Activated CD8-positive, alpha-beta memory T cell treated with anti-CD3 and anti-CD28 coated beads, Interleukin-2, amount 50 U/mL, for 1 hour (primary cell): ENCODE results near the gene ATG7.

ENCODE experiments used
- DNase-seq: peaks from one replicate; pipeline ENCODE4 v3.0.0-alpha.2; 2020; ENCODE audit errors: extremely low read depth

The ATG7 gene

GRCh38 chr3:11606865-11607440 is 334.8 kb downstream of the ATG7 start:
- DNase-seq: no peak
